Stimulated activated CD8-positive, alpha-beta memory T cell treated with anti-CD3 and anti-CD28 coated beads, Interleukin-4, amount 100 ng/mL, for 24 hours (primary cell): Measurements from ENCODE around the gene TGFBR3L.
"Not testable (repeated sequence)": the region's sequence is repeated elsewhere in the genome, so short reads cannot be mapped to it uniquely, and the experiment has no call there.

ENCODE experiments used
- DNase-seq: peaks from one replicate; pipeline ENCODE4 v3.0.0-alpha.2; 2020; ENCODE audit warnings: low read depth

TGFBR3L gene

DNA sequence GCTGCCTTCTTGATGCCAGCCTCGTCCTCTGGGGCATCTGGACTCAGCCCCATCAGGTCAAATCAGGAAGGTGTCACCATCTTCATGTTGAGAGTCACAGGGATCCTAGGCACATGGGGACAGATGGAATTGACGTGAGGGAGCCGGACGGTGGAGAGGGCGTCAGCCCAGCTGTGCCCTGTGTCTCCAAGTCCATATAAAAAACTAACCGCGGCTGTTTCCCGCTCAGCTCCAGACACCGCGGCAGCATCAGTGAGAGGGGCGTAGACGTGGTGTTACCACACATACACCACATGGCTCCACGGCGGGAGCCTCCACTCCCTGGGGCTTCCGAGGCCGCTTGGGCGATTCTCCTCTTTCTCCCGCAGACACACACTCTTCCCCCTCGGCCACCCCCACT lies 34.8 kb upstream of the TGFBR3L start:
- no peak for DNase-seq

DNA sequence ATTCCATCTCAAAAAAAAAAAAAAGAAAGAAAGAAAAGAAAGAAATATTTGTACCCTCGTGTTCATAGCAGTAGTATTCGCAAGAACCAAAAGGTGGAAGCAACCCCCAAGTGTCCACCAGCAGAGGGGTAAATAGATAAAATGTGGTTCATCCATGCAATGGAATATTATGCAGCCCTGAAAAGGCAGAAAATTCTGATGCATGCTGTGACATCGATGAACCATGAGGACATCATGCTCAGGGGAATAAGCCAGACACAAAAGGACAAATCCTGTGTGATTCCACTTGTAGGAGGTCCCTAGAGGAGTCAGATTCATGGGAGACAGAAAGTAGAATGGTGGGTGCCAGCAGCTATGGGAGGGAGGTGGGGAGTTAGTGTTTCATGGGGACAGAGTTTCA lies 32.7 kb upstream of the TGFBR3L start:
- no peak for DNase-seq

DNA sequence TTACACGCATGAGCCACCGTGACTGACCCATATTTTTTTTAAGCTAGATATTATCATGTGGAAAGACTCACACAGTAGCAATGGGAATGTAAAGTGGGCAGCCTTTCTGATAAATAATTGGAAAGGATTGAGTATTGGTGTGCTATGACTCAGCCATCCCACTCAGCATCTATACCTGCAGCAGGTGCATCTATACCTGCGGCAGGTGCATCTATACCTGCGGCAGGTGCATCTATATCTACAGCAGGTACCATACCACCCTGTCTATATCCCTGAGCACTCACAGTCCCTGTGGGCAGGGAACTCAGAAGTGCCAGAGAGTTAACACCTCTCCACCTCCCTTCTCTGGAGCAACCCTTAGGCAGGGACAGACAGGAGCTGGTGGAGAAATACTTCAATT lies 31.5 kb upstream of the TGFBR3L start:
- no peak for DNase-seq

DNA sequence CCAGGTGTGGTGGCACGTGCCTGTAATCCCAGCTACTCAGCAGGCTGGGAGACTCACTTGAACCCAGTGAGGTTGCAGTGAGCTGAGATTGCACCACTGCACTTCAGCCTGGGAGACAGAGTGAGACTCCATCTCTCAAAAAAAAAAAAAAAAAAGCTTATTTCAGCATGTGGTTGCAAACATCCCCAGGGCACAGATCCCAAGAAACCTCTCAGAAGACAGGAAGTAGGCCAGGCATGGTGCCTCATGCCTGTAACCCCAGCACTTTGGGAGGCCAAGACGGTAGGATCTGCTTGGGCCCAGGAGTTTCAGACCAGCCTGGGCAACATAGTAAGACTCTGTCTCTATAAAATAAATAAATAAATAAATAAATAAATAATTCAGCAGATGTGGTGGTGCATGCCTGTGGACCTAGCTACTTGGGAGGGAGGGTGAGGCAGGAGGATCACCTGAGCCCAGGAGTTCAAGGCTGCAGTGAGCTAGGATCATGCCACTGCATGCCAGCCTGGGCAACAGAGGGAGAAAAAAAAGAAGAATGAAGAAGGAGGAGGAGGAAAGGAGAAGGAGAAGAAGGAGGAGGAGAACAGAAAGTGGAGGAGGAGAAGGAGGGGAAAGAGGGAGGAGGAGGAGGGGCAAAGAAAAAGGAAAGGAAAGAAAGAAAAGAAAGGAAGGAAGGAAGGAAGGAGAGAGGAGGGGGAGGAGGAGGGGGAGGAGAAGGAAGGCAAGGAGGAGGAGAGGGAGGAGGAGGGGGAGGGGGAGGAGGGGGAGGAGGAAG lies 30.6 kb upstream of the TGFBR3L start:
- no peak for DNase-seq

DNA sequence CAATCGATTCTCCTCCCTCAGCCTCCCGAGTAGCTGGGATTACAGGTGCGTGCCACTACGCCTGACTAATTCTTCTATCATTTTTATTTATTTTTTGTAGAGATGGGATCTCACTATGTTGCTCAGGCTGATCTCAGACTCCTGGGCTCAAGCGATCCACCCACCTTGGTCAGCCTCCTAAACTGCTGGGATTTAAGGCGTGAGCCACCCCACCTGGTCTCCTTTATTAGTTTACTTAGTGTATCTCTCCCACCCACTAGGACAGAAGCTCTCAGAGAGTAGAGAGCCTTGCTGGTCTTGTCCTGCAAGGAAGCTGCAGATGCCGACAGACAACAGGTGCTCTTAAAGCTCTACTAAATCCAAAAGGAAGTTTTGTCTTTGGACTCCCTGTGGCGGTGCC lies 28.8 kb upstream of the TGFBR3L start:
- no peak for DNase-seq

DNA sequence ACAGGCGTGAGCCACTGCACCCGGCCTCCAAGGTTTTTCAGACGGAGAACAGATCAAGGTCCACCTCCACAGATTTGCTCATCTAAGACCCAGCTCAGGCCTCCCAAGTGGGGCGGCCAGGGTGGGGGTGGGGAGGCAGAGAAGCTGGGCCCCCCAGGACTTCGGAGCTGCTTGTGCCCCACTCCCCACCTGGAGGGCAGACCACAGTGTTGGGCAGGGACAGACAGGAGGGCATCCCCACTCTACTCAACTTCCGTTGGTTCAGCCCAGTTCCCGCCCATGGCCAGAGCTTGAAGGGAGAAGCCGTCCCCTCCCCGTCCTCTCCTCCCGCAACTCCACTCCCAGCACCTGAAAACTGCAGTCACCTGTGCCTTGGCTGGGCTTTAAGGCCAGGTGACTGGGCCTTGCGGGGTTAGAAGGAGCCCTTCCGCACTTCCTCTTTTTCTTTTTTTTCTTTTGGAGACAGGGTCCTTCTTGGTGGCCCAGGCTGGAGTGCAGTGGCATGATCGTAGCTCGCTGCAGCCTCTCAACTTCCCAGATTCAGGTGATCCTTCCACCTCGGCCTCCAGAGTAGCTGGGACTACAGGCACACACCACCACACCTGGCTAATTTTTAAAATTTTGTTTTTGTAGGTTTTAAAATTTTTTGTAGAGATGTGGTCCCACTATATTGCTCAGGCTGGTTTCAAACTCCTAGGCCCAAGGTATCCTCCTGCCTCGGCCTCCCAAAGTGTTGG lies 27.1 kb upstream of the TGFBR3L start:
- DNase-seq, result no peak

DNA sequence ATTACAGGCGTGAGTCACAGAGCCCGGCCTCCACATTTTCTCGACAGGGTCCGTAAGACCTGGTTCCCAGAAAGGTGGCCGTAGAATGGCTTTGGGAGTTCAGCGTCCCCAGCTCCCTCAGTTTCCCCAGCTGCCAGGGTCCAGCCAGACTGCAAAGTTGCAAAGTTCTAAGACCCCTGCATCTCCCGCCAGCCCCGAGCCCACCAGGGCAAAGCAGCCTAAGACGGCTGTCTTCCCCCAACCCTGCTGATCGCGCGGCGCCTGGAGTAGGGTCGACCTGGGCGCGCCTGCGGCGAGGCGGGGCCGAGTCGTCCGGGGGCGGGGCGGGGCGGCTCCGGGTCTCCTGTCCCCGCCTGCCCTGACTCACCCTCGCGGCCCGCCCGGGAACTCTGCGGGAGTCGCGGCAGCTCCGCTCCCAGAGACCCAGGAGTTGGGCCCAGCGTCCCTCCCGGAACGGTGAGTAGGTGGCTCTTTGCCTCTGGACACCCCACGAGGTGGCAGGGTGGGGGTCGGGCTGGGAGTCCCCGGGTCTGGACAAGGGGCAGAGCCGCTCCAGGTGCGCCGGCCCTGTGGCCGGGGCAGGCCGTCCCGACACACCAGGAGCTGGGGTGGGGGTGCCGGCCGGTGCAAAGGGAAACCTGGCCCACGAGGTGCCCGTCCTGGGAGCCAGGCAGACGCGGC lies 26.3 kb upstream of the TGFBR3L start, which contains the start of gene LRRC8E:
Gene LRRC8E, plus strand, starts transcription at position 366 of the 681 bp plus-strand sequence. CDS start 7,094 bp downstream, outside the sequence.
- no peak for DNase-seq

DNA sequence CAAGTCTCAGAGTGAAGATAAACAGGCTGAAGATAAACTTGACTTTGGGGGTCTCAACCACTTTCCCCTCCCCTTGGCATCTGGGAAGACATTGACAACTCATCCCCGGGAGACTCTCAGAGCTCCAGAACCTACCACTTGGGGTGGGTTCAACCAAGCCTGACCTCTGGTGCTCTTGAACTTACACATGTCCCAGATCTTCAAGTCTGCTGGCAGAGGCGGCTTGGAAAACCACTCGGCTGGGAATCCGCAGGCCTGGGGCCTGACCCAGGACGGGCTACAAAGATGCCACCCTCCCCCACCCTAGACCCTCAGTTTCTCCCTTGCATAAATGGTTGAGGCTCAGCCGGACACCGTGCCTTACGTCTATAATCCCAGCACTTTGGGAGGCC lies 25.8 kb upstream of the TGFBR3L start:
- DNase-seq, result no peak

DNA sequence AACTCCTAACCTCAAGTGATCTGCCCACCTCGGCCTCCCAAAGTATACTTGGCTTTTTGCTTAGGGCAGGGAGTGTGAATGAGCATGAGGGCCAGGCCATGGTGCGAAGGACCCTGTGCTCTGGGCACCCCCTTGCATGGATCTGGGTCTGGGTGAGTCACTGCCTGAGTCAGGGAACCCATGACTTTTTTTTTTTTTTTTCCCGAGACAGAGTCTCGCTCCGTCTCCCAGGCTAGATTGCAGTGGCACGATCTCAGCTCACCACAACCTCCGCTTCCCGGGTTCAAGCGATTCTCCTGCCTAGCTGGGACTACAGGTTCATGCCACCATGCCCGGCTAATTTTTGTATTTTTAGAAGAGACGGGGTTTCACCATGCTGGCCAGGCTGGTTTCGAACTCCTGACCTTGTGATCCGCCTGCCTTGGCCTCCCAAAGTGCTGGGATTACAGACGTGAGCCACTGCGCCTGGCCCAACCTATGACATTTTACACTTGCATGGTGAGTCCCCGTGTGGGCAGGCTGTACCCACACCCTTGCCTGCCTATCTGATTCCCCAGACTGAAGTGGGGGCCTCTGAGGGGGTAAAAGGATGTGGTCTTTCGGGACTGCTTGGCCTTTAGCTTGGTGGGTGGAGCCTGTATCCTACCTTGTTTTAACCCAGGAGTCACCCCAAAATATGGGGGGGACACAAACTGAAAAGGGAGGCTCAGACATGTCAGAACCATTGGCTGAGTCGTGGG lies 21.1 kb upstream of the TGFBR3L start:
- DNase-seq, result not testable (repeated sequence)

DNA sequence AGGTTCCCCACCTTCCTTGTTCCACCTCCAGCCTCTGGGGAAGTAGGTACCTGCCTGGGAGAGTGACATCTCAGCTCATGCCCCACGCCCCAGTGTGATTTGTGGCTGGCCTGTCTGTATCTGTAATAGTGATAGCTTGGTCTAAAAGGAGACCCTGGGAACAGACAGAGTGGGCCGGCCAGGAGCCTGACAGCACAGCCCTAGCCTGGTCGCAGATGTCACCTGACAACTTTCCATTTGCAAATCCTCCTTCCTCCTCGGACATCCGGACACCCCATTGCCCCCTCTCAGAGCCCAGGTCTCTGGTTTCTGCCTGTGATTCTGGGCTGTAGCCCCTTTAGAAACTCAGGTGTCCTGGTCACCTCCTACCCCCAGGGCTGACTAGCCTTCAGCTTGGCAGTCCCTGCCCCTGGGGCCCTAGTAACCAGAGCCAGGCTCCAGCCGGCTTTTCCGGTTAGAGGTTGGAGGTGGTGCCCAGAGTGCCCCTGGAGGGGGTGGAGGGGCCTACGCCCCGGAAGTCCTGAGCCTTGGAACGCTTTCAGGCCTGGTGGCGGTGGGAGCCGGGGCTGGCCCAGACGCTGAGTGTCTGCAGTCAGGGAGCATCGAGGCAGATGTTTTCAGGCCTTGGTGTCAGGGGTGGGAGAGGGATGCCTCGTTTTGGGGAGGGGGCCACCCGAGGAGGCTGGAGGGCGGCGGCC lies 19.9 kb upstream of the TGFBR3L start:
- no peak for DNase-seq

DNA sequence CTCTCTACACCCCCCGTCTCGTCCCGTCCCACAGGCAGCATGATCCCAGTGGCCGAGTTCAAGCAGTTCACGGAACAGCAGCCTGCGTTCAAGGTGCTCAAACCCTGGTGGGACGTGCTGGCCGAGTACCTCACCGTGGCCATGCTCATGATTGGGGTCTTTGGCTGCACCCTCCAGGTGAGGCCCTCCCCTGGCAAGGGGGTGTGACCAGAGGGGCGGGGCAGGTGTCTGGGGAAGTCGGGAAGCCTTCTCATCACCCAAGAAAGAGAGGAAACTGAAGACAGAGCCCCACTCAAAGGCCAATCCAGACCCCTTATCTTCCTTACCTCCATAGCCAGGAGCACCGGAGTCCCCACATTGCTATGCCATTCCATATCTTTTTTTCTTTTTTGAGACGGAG lies 19.1 kb upstream of the TGFBR3L start:
- DNase-seq, result no peak

DNA sequence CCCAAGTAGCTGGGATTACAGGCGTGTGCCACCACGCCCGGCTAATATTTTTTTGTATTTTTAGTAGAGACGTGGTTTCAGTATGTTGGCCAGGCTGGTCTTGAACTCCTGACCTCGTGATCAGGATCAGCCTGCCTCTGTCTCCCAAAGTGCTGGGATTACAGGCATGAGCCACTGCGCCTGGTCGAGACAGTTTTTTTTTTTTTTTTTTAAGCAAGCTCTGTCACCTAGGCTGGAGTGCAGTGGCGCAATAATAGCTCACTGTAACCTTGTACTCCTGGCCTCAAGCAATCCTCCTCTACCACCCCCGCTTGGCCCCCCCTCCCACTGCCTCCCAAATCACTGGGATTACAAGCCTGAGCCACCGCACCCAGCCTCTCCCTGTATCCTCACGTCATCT lies 17.3 kb upstream of the TGFBR3L start:
- DNase-seq, result no peak

DNA sequence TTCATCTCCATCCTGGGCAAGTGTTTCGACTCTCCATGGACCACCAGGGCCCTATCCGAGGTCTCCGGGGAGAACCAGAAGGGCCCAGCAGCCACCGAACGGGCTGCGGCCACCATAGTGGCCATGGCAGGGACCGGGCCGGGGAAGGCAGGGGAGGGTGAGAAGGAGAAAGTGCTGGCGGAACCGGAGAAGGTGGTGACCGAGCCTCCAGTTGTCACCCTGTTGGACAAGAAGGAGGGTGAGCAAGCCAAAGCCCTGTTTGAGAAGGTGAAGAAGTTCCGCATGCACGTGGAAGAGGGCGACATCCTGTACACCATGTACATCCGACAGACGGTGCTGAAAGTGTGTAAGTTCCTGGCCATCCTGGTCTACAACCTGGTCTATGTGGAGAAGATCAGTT lies 15.7 kb upstream of the TGFBR3L start:
- DNase-seq, result no peak

DNA sequence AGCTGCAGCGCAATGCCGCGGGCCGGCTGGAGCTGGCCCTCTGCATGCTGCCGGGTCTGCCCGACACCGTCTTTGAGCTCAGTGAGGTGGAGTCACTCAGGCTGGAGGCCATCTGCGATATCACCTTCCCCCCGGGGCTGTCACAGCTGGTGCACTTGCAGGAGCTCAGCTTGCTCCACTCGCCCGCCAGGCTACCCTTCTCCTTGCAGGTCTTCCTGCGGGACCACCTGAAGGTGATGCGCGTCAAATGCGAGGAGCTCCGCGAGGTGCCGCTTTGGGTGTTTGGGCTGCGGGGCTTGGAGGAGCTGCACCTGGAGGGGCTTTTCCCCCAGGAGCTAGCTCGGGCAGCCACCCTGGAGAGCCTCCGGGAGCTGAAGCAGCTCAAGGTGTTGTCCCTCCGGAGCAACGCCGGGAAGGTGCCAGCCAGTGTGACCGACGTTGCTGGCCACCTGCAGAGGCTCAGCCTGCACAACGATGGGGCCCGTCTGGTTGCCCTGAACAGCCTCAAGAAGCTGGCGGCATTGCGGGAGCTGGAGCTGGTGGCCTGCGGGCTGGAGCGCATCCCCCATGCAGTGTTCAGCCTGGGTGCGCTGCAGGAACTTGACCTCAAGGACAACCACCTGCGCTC lies 14.8 kb upstream of the TGFBR3L start:
- no peak for DNase-seq

DNA sequence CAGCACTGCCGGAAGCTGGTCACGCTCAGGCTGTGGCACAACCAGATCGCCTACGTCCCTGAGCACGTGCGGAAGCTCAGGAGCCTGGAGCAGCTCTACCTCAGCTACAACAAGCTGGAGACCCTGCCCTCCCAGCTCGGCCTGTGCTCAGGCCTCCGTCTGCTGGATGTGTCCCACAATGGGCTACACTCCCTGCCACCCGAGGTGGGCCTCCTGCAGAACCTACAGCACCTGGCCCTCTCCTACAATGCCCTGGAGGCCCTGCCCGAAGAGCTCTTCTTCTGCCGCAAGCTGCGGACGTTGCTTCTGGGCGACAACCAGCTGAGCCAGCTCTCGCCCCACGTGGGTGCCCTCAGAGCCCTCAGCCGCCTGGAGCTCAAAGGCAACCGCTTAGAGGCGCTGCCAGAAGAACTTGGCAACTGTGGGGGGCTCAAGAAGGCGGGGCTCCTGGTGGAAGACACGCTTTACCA lies 14.2 kb upstream of the TGFBR3L start:
- DNase-seq, result no peak

DNA sequence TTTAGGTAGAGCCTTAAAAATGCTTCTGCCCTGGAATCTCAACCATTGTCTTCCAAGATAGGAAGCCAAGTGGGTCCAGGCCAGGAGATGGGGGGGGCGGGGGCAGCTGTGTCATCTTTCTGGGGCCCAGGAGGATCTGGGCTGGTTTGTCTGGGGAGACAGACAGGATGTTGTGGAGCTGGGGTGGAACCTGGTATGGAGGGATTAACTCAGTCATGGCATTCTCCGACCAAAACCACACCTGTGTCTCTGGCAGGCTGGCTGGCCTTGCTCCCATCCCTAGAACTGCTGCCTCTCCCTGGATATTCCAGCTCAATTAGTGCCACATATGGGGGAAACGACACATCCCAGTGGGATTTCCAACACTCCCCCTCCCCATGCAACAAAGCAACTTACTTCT lies 13.7 kb upstream of the TGFBR3L start:
- no peak for DNase-seq

DNA sequence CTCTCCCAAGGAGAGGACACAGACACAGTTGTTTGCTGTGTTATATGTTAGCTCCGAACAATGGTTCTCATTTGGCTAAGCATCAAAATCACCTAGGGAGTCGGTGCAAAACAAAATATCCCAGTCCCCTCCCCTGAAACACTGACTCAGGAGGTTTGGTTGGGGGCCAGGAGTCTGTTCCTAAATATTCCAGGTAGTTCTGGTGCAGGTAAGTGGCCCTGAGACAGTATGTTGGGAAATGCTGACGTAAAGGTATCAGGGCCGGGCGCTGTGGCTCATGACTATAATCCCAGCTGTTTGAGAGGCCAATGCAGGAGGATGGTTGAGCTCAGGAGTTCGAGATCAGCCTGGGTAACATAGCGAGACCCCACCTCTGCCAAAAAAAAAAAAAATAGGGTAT lies 13.3 kb upstream of the TGFBR3L start:
- DNase-seq, result no peak

DNA sequence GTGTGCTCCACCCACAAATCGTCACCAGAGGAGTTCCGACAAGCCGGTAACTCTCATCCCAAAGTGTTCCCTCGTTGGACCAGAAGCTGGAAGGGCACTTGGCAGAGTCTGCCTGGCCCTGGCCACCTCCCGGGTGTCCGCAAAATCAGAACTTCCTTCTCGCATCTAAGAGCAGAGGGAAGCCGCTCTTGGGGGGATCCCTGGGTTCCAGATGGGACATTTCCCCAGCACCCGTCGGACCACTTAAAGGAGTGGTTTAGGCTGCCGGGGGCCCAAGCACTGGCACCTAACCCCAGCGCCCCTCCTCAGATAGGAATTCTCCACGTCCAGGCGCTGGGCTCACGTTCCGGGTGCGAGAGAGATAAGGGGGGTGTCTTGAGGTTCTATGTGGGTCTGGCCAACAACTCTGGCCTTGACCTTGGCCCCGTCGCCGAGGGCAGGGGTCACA lies 11.8 kb upstream of the TGFBR3L start:
- DNase-seq, result no peak

DNA sequence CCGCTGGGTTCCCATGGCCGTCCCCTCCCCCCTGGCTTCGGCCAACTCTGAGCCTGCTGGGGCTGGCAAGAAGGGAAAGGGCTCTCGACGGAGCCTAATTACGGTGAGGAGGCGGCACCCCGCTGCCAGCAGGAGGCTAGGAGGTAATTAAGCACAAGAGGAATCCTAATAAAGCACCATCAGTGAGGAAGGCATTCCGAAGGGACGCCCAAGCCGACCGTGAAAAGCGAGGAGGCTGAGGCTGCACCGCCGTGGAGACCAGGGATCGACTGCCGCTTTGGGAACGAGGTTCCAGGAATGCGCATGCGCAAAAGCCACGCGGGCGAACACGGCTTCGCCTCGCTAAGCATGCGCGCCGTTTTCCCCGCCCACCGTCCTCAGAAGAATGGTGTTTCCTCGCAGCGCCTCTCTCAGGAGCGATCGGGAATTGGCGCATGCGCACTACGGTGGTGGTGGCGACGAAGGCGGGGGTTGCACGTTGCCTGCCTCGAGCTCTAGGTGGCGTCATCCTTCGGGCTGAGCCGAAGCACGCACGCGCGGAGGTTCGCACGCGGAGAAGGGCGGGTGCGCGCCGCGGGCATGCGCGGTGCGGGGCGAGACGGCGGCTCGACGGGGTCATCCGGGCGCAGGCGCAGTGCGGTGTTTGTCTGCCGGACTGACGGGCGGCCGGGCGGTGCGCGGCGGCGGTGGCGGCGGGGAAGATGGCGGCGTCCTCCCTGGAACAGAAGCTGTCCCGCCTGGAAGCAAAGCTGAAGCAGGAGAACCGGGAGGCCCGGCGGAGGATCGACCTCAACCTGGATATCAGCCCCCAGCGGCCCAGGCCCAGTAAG lies 11.2 kb upstream of the TGFBR3L start, which contains the start of gene MAP2K7:
Gene MAP2K7, plus strand, starts transcription at position 634 of the 830 bp plus-strand sequence. Its CDS starts 68 bp downstream, at position 702.
- DNase-seq, result peak; percentile 100
